SK-N-SH (cell line): ENCODE measurements around the gene SFI1. TPM values are rescaled to one million over a fixed set of nuclear protein-coding genes. Genes with fewer than 3 reads are reported as not detected.

Source experiments
- CTCF ChIA-PET: fragments of 300-600, 350-600 bp; formaldehyde crosslinking; extraction: SDS; loops from one replicate; lab custom pipeline; 2021; lab: Yijun Ruan, JAX
- POLR2A ChIA-PET: fragments of 350-600 bp; sonication (Branson Sonifier 250); formaldehyde crosslinking; extraction: SDS; loops from one replicate; lab custom pipeline; 2020; ENCODE audit warnings: antibody characterized with exemption, inconsistent platforms; lab: Yijun Ruan, JAX
- DNase-seq: peaks from one replicate; pipeline ENCODE4 v3.0.0; 2012
- H2AFZ ChIP-seq: fragments of 200-600 bp; sonication (generic); 2 replicates; pipeline ENCODE4 v1.8.1; 2016; ENCODE audit warnings: antibody characterized with exemption, mild to moderate bottlenecking, low read depth
- H3F3A ChIP-seq: fragments of 200-600 bp; sonication (generic); replicated peaks from 2 replicates; pipeline ENCODE3; 2016; ENCODE audit warnings: antibody characterized with exemption, mild to moderate bottlenecking; ENCODE audit not compliant: insufficient read depth
- H3K27ac ChIP-seq, 2 experiments: fragments of 200-500 bp in 1 of 2; fragments of 200-600 bp in 1 of 2; sonication (Bioruptor generic) in 1 of 2; sonication (generic), shearing (Covaris generic) in 1 of 2; 2 replicates each; pipeline versions ENCODE4 v1.5.1 to v1.6.1; 2014 to 2016; ENCODE audit warnings: low read depth in 2 of 2, inconsistent platforms in 1 of 2, low read length in 1 of 2, mild to moderate bottlenecking in 1 of 2, mixed read lengths in 1 of 2
- H3K27me3 ChIP-seq: fragments of 200-600 bp; sonication (generic), shearing (Covaris generic); 2 replicates; pipeline ENCODE4 v1.6.1; 2016; ENCODE audit warnings: mixed run types; ENCODE audit not compliant: insufficient read depth
- H3K36me3 ChIP-seq, 2 experiments: fragments of 200-500 bp in 1 of 2; fragments of 200-600 bp in 1 of 2; sonication (Bioruptor generic) in 1 of 2; sonication (generic) in 1 of 2; replicated peaks in 1 of 2; 2 replicates each; pipeline versions ENCODE3 to v1.5.1; 2014 to 2016; ENCODE audit warnings: low read length in 1 of 2, mild to moderate bottlenecking in 1 of 2; ENCODE audit not compliant: insufficient read depth in 2 of 2, control insufficient read depth in 1 of 2
- H3K4me1 ChIP-seq, 2 experiments: fragments of 200-500 bp in 1 of 2; fragments of 200-600 bp in 1 of 2; sonication (Bioruptor generic) in 1 of 2; sonication (generic), shearing (Covaris generic) in 1 of 2; 2 replicates each; pipeline versions ENCODE4 v1.5.1 to v1.6.1; 2014 to 2016; ENCODE audit warnings: low read depth in 1 of 2, low read length in 1 of 2, mixed run types in 1 of 2; ENCODE audit not compliant: insufficient read depth in 2 of 2, control insufficient read depth in 1 of 2
- H3K4me2 ChIP-seq: fragments of 200-600 bp; sonication (generic), shearing (Covaris generic); 2 replicates; pipeline ENCODE4 v1.6.1; 2017; ENCODE audit warnings: mixed run types
- H3K4me3 ChIP-seq, 2 experiments: fragments of 200-500 bp in 1 of 2; fragments of 200-600 bp in 1 of 2; sonication (Bioruptor generic) in 1 of 2; sonication (generic), shearing (Covaris generic) in 1 of 2; 2 replicates each; pipeline versions ENCODE4 v1.5.1 to v1.8.1; 2014 to 2016; ENCODE audit warnings: low read depth in 2 of 2, inconsistent platforms in 1 of 2, low read length in 1 of 2, mild to moderate bottlenecking in 1 of 2, mixed read lengths in 1 of 2, moderate library complexity in 1 of 2
- H3K79me2 ChIP-seq: fragments of 200-600 bp; sonication (generic); 2 replicates; pipeline ENCODE4 v1.8.1; 2017; ENCODE audit warnings: mild to moderate bottlenecking; ENCODE audit not compliant: insufficient read depth
- H3K9ac ChIP-seq: fragments of 200-600 bp; sonication (generic); 2 replicates; pipeline ENCODE4 v1.6.1; 2017; ENCODE audit warnings: mixed run types
- H3K9me2 ChIP-seq: fragments of 200-600 bp; sonication (generic); 2 replicates; pipeline ENCODE4 v1.6.1; 2017; ENCODE audit warnings: mixed run types
- H3K9me3 ChIP-seq: fragments of 200-600 bp; sonication (generic); 2 replicates; pipeline ENCODE4 v1.6.1; 2017; ENCODE audit warnings: mixed run types, mild to moderate bottlenecking, moderate library complexity
- H4K20me1 ChIP-seq: fragments of 200-600 bp; sonication (generic); 2 replicates; pipeline ENCODE4 v1.6.1; 2017; ENCODE audit warnings: mild to moderate bottlenecking, mixed run types; ENCODE audit not compliant: insufficient read depth
- CHD2 ChIP-seq: fragments of 150-350 bp; IDR thresholded peaks from 2 replicates; pipeline ENCODE4 v1.6.1; 2018; ENCODE audit warnings: low read length; ENCODE audit not compliant: partially characterized antibody
- EP300 ChIP-seq, 2 experiments: IDR thresholded peaks; 2 replicates each; pipeline versions ENCODE4 v1.4.0 to v1.6.1; 2012; ENCODE audit warnings: borderline replicate concordance in 1 of 2, low read depth in 1 of 2, low read length in 1 of 2
- EZH2phosphoT487 ChIP-seq: fragments of 200-600 bp; sonication (generic); IDR thresholded peaks from 2 replicates; pipeline ENCODE4 v1.6.1; 2017; ENCODE audit warnings: low read depth, mixed run types, mild to moderate bottlenecking, antibody characterized with exemption, moderate library complexity, borderline replicate concordance
- FOSL2 ChIP-seq: IDR thresholded peaks from 2 replicates; pipeline ENCODE4 v1.4.0; 2012; ENCODE audit warnings: low read depth, mild to moderate bottlenecking, moderate library complexity, borderline replicate concordance
- GABPA ChIP-seq: IDR thresholded peaks from 2 replicates; pipeline ENCODE4 v1.4.0; 2012; ENCODE audit warnings: low read depth, mild to moderate bottlenecking
- GATA2 ChIP-seq: sonication (generic); formaldehyde crosslinking; IDR thresholded peaks from 2 replicates; pipeline ENCODE4 v1.5.0; 2020; ENCODE audit warnings: mild to moderate bottlenecking, missing genetic modification reagents
- JUND ChIP-seq: IDR thresholded peaks from 2 replicates; pipeline ENCODE4 v1.4.0; 2012
- MAX ChIP-seq: IDR thresholded peaks from 2 replicates; pipeline ENCODE4 v1.4.0; 2012; ENCODE audit warnings: low read depth
- MEF2A ChIP-seq: IDR thresholded peaks from 2 replicates; pipeline ENCODE4 v1.4.0; 2012; ENCODE audit warnings: low read depth, borderline replicate concordance
- MXI1 ChIP-seq: IDR thresholded peaks from 2 replicates; pipeline ENCODE4 v1.6.1; 2012; ENCODE audit warnings: mild to moderate bottlenecking, low read depth, low read length, improper control_type of control experiment
- NFIC ChIP-seq: IDR thresholded peaks from 2 replicates; pipeline ENCODE4 v1.4.0; 2012; ENCODE audit warnings: borderline replicate concordance
- NRF1 ChIP-seq: IDR thresholded peaks from 2 replicates; pipeline ENCODE4 v1.6.1; 2012; ENCODE audit warnings: low read depth, mild to moderate bottlenecking, low read length
- PBX3 ChIP-seq: IDR thresholded peaks from 2 replicates; pipeline ENCODE4; 2012
- RAD21 ChIP-seq: IDR thresholded peaks from 2 replicates; pipeline ENCODE4 v1.6.1; 2012; ENCODE audit warnings: mild to moderate bottlenecking, low read length
- RFX5 ChIP-seq: IDR thresholded peaks from 2 replicates; pipeline ENCODE4 v1.6.1; 2012; ENCODE audit warnings: mild to moderate bottlenecking, improper control_type of control experiment, low read length
- RXRA ChIP-seq: IDR thresholded peaks from 2 replicates; pipeline ENCODE4 v1.4.0; 2012; ENCODE audit warnings: low read depth, mild to moderate bottlenecking, borderline replicate concordance
- USF2 ChIP-seq: fragments of 150-350 bp; IDR thresholded peaks from 2 replicates; pipeline ENCODE4 v1.6.1; 2017; ENCODE audit warnings: antibody characterized with exemption, low read length, low read depth, borderline replicate concordance
- WGBS: methylation state at CpG from one replicate; pipeline ENCODE4 v1.1.6; 2017; ENCODE audit warnings: low lambda C conversion rate; 5-methylcytosine and 5-hydroxymethylcytosine counted together
- polyA plus RNA-seq, 3 experiments: library from polyadenylated mRNA; depleted of rRNA; stranded (reverse); fragments of >200 nt; gene quantifications; 2 replicates each; pipeline ENCODE4 v1.2.3, GENCODE V29; 2012
- TF ChIP-seq, protein P1 (sequence below): IDR thresholded peaks from 2 replicates; pipeline ENCODE4 v1.4.0; 2012; ENCODE audit warnings: low read depth, borderline replicate concordance
- TF ChIP-seq, protein P2 (sequence below): IDR thresholded peaks from 2 replicates; pipeline ENCODE4 v1.6.1; 2012; ENCODE audit warnings: mild to moderate bottlenecking, low read depth, low read length, moderate library complexity

The SFI1 gene
- polyA plus RNA-seq, 1 of the 3 experiments (the other 2 are of a cell fraction): 24.7 TPM

- Histone ChIP-seq H3K4me1 (peaks cover 0 to 7% of the 10 kb centered on the region in 2 experiments; a peak in 1 of 4 replicates), H3K9me2 (no peaks in the 10 kb centered on the region), H2AFZ (no peak overlapping the region), H3K4me2 (no peak overlapping the region), H4K20me1 (no peaks in the 10 kb centered on the region), H3K36me3 (peaks cover 0 to 19% of the 10 kb centered on the region in 2 experiments), H3K9ac (no peak overlapping the region), H3K9me3 (no peaks in the 10 kb centered on the region), H3K27ac (no peak overlapping the region), H3K27me3 (no peaks in the 10 kb centered on the region), H3K79me2 (peaks cover 56% of the 10 kb centered on the region), H3K4me3 (no peak overlapping the region), H3F3A (no peaks in the 10 kb centered on the region)
- ChIA-PET POLR2A (no interaction called here), CTCF (no interaction called here)
- WGBS: 94% methylated on average over 14 of the region's 14 CpGs
- DNase-seq: no peak
- TF ChIP-seq CHD2: no peak
- TF ChIP-seq NRF1: no peak
- TF ChIP-seq GATA2: no peak
- TF ChIP-seq PBX3: no peak
- no peak for TF ChIP-seq RFX5
- TF ChIP-seq, protein P1, sequence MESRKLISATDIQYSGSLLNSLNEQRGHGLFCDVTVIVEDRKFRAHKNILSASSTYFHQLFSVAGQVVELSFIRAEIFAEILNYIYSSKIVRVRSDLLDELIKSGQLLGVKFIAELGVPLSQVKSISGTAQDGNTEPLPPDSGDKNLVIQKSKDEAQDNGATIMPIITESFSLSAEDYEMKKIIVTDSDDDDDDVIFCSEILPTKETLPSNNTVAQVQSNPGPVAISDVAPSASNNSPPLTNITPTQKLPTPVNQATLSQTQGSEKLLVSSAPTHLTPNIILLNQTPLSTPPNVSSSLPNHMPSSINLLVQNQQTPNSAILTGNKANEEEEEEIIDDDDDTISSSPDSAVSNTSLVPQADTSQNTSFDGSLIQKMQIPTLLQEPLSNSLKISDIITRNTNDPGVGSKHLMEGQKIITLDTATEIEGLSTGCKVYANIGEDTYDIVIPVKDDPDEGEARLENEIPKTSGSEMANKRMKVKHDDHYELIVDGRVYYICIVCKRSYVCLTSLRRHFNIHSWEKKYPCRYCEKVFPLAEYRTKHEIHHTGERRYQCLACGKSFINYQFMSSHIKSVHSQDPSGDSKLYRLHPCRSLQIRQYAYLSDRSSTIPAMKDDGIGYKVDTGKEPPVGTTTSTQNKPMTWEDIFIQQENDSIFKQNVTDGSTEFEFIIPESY: no peak
- TF ChIP-seq GABPA: no peak
- TF ChIP-seq JUND: no peak
- no peak for TF ChIP-seq MEF2A
- no peak for TF ChIP-seq FOSL2
- no peak for TF ChIP-seq RAD21
- no peak for TF ChIP-seq RXRA
- TF ChIP-seq EP300 (IDR thresholded peaks at IDR 0.05; ENCODE audit: borderline replicate concordance in 1 of 2, low read depth in 1 of 2, low read length in 1 of 2): no peak
- no peak for TF ChIP-seq MAX
Observed at GRCh38 chr22:31503211-31503964, 7.1 kb downstream of the SFI1 start.

GRCh38 chr22:31504282-31504681 is 7.9 kb downstream of the SFI1 start:
- peak overlapping the region in 1 of 2 experiments; percentile 11; a peak in 1 of 4 replicates for H3K27ac ChIP-seq
- DNase-seq: no peak
- H3F3A ChIP-seq: no peaks in the 10 kb centered on the region
- H4K20me1 ChIP-seq: no peaks in the 10 kb centered on the region
- H3K36me3 ChIP-seq: peaks cover 0 to 19% of the 10 kb centered on the region in 2 experiments
- TF ChIP-seq MXI1 (no peak), USF2 (no peak), NFIC (no peak), MAX (no peak), RXRA (no peak), EZH2phosphoT487 (no peak)
- TF ChIP-seq, protein P2, sequence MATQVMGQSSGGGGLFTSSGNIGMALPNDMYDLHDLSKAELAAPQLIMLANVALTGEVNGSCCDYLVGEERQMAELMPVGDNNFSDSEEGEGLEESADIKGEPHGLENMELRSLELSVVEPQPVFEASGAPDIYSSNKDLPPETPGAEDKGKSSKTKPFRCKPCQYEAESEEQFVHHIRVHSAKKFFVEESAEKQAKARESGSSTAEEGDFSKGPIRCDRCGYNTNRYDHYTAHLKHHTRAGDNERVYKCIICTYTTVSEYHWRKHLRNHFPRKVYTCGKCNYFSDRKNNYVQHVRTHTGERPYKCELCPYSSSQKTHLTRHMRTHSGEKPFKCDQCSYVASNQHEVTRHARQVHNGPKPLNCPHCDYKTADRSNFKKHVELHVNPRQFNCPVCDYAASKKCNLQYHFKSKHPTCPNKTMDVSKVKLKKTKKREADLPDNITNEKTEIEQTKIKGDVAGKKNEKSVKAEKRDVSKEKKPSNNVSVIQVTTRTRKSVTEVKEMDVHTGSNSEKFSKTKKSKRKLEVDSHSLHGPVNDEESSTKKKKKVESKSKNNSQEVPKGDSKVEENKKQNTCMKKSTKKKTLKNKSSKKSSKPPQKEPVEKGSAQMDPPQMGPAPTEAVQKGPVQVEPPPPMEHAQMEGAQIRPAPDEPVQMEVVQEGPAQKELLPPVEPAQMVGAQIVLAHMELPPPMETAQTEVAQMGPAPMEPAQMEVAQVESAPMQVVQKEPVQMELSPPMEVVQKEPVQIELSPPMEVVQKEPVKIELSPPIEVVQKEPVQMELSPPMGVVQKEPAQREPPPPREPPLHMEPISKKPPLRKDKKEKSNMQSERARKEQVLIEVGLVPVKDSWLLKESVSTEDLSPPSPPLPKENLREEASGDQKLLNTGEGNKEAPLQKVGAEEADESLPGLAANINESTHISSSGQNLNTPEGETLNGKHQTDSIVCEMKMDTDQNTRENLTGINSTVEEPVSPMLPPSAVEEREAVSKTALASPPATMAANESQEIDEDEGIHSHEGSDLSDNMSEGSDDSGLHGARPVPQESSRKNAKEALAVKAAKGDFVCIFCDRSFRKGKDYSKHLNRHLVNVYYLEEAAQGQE: no peak
- CTCF ChIA-PET: no interaction called here
- H3K9ac ChIP-seq: no peak overlapping the region
- peaks cover 0 to 7% of the 10 kb centered on the region in 2 experiments; a peak in 1 of 4 replicates for H3K4me1 ChIP-seq
- no peak overlapping the region for H3K4me3 ChIP-seq
- POLR2A ChIA-PET: no interaction called here
- H3K9me2 ChIP-seq: no peaks in the 10 kb centered on the region
- WGBS: 85% methylated on average over 4 of the region's 4 CpGs
- no peak overlapping the region for H2AFZ ChIP-seq
- H3K4me2 ChIP-seq: no peak overlapping the region
- no peaks in the 10 kb centered on the region for H3K27me3 ChIP-seq
- no peaks in the 10 kb centered on the region for H3K9me3 ChIP-seq
- peaks cover 47% of the 10 kb centered on the region for H3K79me2 ChIP-seq
